Measurements from ENCODE around the gene OLFM1. TPM values are rescaled to one million over a fixed set of nuclear protein-coding genes. Genes with fewer than 3 reads are reported as not detected.
"Not testable (repeated sequence)": the region's sequence is repeated elsewhere in the genome, so short reads cannot be mapped to it uniquely, and the experiment has no call there.

Gene OLFM1
- total RNA-seq, 1 donor from 2014 or later = 2.8 TPM

DNA sequence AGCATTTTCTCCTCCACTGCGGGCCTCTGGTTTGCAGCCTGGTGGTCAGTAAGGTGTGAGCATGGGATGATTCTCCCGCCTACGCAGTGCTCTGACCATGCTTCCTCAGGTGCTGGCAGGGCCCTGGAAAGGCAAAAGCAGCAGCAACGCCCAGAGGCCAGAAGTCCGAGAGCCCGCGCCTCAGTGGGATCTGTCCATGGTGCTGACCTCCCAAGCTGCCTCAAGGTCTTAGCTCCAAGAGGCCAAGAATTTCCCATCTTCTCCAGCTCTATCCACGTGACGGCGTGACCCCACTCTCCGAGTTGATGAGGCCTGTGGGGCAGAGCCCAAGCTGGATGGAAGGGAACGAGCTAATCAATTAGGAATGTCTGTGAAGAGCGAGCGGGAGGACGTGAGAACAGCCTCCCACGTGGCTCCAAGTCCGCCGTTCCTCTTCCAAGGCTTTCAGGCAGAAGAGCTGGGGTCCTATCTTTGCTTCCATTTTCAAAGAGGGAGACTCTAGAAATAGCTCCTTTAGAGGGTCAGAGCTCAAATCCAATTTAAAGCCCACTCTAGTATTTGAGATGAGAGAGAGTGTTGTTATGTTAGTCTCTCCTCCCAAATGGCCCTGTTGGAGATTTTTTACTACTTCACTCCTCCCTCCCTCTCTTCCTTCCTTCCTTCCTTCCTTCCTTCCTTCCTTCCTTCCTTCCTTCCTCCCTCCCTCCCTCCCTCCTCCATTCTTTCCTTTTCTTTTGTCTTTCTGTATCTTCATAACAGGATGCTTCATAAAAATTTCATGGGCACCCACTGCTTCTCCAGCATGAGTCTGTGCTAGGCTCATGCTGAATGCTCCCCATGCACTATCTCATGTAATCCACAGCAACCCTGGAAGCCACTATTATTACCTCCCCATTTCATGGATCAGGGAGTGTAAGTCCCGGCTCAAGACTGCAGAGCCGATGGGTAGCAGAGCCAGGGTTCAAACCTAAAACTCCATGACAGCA lies 69.3 kb downstream of the OLFM1 start:
- DNase-seq (ENCODE audit: low spot score) = no peak
- H3K9me3 Mint-ChIP-seq (ENCODE audit: low read depth) = no peaks in the 10 kb centered on the region
- H3K36me3 Mint-ChIP-seq (ENCODE audit: low read depth) = no peaks in the 10 kb centered on the region
- H3K4me1 Mint-ChIP-seq (ENCODE audit: low read depth) = no peaks in the 10 kb centered on the region
- H3K4me3 Mint-ChIP-seq (ENCODE audit: unreplicated experiment) = no peak overlapping the region
- no peak overlapping the region for H3K27ac Mint-ChIP-seq (ENCODE audit: unreplicated experiment)
- TF ChIP-seq, protein P1, sequence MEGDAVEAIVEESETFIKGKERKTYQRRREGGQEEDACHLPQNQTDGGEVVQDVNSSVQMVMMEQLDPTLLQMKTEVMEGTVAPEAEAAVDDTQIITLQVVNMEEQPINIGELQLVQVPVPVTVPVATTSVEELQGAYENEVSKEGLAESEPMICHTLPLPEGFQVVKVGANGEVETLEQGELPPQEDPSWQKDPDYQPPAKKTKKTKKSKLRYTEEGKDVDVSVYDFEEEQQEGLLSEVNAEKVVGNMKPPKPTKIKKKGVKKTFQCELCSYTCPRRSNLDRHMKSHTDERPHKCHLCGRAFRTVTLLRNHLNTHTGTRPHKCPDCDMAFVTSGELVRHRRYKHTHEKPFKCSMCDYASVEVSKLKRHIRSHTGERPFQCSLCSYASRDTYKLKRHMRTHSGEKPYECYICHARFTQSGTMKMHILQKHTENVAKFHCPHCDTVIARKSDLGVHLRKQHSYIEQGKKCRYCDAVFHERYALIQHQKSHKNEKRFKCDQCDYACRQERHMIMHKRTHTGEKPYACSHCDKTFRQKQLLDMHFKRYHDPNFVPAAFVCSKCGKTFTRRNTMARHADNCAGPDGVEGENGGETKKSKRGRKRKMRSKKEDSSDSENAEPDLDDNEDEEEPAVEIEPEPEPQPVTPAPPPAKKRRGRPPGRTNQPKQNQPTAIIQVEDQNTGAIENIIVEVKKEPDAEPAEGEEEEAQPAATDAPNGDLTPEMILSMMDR (IDR thresholded peaks at IDR 0.05) = no peak
- peaks cover 32% of the 10 kb centered on the region for H3K27me3 Mint-ChIP-seq (ENCODE audit: low read depth)

DNA sequence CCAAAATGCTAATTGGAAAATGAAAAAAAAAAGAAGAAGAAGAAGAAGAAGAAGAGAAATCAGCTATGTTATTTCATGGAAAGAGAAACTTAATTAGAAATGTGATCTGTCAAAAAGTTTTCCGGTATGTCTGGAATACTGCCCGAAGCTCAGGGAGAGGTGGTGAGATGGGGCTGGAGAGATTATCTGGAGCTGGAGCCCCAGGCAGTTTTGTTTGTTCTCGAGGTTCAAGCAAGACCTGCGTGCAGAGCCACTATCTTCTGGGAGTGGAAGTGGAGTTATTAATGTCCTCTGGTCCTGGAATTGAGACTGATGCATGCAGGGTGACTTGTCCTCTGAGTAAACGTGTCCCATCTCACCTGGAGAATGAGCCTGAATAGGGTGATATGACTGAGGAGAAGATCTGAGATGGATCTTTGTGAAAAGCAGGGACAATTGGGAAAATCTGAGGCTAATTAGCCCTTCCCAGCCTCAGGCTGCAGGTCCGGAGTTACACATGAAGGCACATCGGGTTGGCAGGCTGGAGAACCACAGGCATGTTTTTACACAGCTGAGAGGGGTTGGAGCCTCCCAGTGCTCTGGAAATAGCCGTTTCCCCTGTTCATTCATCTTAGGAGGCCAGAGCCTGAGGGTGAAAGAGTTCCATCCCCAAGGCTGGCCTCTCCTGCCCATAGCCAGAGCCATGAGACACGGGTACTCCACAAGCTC lies 70.5 kb downstream of the OLFM1 start:
- no peak overlapping the region for H3K4me3 Mint-ChIP-seq (ENCODE audit: unreplicated experiment)
- no peaks in the 10 kb centered on the region for H3K9me3 Mint-ChIP-seq (ENCODE audit: low read depth)
- no peak overlapping the region for H3K27ac Mint-ChIP-seq (ENCODE audit: unreplicated experiment)
- no peak for DNase-seq (ENCODE audit: low spot score)
- H3K36me3 Mint-ChIP-seq (ENCODE audit: low read depth) = no peaks in the 10 kb centered on the region
- H3K27me3 Mint-ChIP-seq (ENCODE audit: low read depth) = peaks cover 26% of the 10 kb centered on the region
- TF ChIP-seq, protein P1 (IDR thresholded peaks at IDR 0.05) = no peak
- H3K4me1 Mint-ChIP-seq (ENCODE audit: low read depth) = no peaks in the 10 kb centered on the region

DNA sequence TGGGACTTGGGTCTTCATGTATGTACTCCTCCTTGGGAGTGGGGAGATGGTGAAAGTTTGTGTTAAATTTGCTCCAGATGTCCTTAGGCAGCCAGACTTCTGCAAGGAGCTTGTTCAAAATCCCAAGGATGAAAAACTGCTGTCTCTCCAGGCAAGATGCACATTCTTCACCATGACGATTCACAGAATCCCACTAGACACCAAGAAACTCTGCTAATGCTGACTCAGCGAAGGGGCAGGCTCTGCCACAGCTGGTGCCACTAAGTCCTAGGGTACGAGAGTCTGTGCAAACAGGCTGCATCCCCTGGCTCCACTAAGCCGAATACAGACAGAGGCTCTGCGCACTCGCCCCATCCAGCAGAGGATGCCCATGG lies 71.1 kb downstream of the OLFM1 start:
- H3K36me3 Mint-ChIP-seq (ENCODE audit: low read depth) = no peaks in the 10 kb centered on the region
- H3K27ac Mint-ChIP-seq (ENCODE audit: unreplicated experiment) = no peak overlapping the region
- H3K9me3 Mint-ChIP-seq (ENCODE audit: low read depth) = no peaks in the 10 kb centered on the region
- TF ChIP-seq, protein P1 (IDR thresholded peaks at IDR 0.05) = no peak
- no peaks in the 10 kb centered on the region for H3K4me1 Mint-ChIP-seq (ENCODE audit: low read depth)
- H3K4me3 Mint-ChIP-seq (ENCODE audit: unreplicated experiment) = no peak overlapping the region
- no peak for DNase-seq (ENCODE audit: low spot score)
- peaks cover 27% of the 10 kb centered on the region for H3K27me3 Mint-ChIP-seq (ENCODE audit: low read depth)

DNA sequence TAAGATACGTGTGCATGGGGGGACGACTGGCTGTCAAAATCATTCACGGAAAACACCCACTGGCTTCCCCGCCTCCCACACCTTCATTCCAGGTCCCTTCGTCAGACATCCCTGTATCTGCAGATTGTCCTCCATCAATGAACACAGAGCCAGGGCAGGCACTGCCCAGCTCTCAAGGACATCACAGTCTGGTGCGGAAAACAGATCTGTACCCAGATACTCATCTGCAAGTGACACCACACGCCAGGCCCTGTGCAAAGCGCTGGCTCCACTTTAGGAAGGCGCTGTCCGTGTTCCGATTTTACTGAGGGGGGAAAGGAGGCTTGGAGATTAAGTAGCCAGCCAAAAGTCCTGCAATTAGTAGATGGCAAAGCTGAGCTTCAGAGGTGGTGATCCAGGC lies 72.3 kb downstream of the OLFM1 start:
- H3K36me3 Mint-ChIP-seq (ENCODE audit: low read depth) = no peaks in the 10 kb centered on the region
- H3K27me3 Mint-ChIP-seq (ENCODE audit: low read depth) = peaks cover 36% of the 10 kb centered on the region
- H3K4me3 Mint-ChIP-seq (ENCODE audit: unreplicated experiment) = no peak overlapping the region
- no peak for DNase-seq (ENCODE audit: low spot score)
- TF ChIP-seq, protein P1 (IDR thresholded peaks at IDR 0.05) = no peak
- no peaks in the 10 kb centered on the region for H3K9me3 Mint-ChIP-seq (ENCODE audit: low read depth)
- no peaks in the 10 kb centered on the region for H3K4me1 Mint-ChIP-seq (ENCODE audit: low read depth)
- no peak overlapping the region for H3K27ac Mint-ChIP-seq (ENCODE audit: unreplicated experiment)

DNA sequence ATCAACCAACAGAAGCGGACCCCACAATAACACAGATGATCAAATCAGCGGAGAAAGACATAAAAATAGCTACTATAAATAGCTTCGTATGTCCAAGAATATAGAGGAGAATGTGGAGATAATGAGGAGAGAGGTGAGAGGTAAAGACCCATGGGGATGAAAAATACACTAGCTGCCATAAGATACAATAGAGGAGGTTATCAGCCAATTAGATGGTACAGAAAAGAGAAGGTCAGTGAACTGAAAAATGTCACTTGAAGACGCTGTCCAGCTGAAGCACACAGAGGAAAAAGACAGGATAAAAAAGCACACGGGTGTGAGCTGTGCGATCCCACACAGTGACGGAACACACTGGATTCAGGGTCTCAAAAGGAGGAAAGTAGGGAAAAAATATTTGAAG lies 73.4 kb downstream of the OLFM1 start:
- H3K36me3 Mint-ChIP-seq (ENCODE audit: low read depth) = no peaks in the 10 kb centered on the region
- no peak for DNase-seq (ENCODE audit: low spot score)
- no peaks in the 10 kb centered on the region for H3K4me1 Mint-ChIP-seq (ENCODE audit: low read depth)
- no peak overlapping the region for H3K27ac Mint-ChIP-seq (ENCODE audit: unreplicated experiment)
- no peaks in the 10 kb centered on the region for H3K9me3 Mint-ChIP-seq (ENCODE audit: low read depth)
- H3K27me3 Mint-ChIP-seq (ENCODE audit: low read depth) = peaks cover 42% of the 10 kb centered on the region
- no peak overlapping the region for H3K4me3 Mint-ChIP-seq (ENCODE audit: unreplicated experiment)
- TF ChIP-seq, protein P1 (IDR thresholded peaks at IDR 0.05) = no peak

DNA sequence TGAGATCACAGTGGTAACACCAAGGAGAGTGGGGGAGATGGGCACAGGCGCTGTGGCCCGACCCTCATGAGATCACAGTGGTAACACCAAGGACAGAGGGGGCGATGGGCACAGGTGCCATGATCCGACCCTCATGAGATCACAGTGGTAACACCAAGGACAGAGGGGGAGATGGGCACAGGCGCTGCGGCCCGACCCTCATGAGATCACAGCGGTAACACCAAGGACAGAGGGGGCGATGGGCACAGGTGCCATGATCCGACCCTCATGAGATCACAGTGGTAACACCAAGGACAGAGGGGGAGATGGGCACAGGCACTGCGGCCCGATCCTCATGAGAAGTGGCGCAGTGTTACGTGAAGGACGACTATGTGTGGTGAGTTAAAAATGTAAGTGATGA lies 75.1 kb downstream of the OLFM1 start:
- not testable (repeated sequence) for H3K4me3 Mint-ChIP-seq (ENCODE audit: unreplicated experiment); H3K27ac Mint-ChIP-seq (ENCODE audit: unreplicated experiment); H3K9me3 Mint-ChIP-seq (ENCODE audit: low read depth); DNase-seq (ENCODE audit: low spot score); H3K4me1 Mint-ChIP-seq (ENCODE audit: low read depth); H3K36me3 Mint-ChIP-seq (ENCODE audit: low read depth)
- peaks cover 53% of the 10 kb centered on the region for H3K27me3 Mint-ChIP-seq (ENCODE audit: low read depth)
